Coronary artery (tissue), 2 donors: ENCODE results near the gene GPR65.

Experiments
- DNase-seq: peaks from one replicate; pipeline ENCODE4 v3.0.0-alpha.2; 2017; ENCODE audit warnings: low spot score
- H3K27ac ChIP-seq, 2 donors: fragments of 200-600 bp; sonication (generic); one replicate each; pipeline ENCODE4 v1.5.1; 2016 to 2019
- H3K4me3 ChIP-seq: fragments of 200-600 bp; sonication (generic); 2 replicates; pipeline ENCODE4 v1.5.1; 2016; ENCODE audit warnings: mild to moderate bottlenecking, moderate library complexity
- CTCF ChIP-seq: fragments of 200-600 bp; sonication (generic); IDR thresholded peaks from one replicate; pipeline ENCODE4 v1.5.1; 2019; ENCODE audit warnings: antibody characterized with exemption

Gene GPR65

DNA sequence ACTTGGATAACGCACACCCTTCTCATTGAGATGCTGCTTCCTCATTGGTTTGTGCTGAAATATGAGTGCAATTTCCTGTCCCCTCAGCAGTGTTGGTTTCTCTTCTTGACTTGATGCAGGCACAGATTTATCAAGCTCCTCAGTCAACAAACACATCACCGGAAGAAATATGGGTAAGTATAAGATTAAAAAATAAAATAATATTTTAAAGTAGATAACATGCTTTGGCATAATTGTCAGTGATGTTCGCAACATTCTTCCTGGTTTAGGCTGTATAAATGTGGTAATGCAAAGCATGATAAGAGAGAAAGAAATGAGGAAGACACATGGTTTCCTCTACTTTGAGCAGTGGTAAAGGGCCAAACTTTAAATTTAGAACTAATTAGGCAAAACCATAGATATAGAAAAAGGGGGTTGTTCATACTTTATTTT is at the start of gene GPR65:
Gene GPR65 (plus strand): TSS at position 86 of the 432 bp plus-strand sequence. CDS start 5,713 bp downstream, outside the sequence.
- Histone ChIP-seq H3K27ac (peak within 1 kb of the TSS in 1 of 2 donors; percentile 57), H3K4me3 (peak within 1 kb of the TSS; percentile 14)
- no peak for DNase-seq
- TF ChIP-seq CTCF, result no peak

GRCh38 chr14:87955501-87955900 is 49.4 kb upstream of the GPR65 start:
- TF ChIP-seq CTCF, result no peak
- DNase-seq, result no peak
- Histone ChIP-seq H3K27ac (no peak overlapping the region), H3K4me3 (no peak overlapping the region)

DNA sequence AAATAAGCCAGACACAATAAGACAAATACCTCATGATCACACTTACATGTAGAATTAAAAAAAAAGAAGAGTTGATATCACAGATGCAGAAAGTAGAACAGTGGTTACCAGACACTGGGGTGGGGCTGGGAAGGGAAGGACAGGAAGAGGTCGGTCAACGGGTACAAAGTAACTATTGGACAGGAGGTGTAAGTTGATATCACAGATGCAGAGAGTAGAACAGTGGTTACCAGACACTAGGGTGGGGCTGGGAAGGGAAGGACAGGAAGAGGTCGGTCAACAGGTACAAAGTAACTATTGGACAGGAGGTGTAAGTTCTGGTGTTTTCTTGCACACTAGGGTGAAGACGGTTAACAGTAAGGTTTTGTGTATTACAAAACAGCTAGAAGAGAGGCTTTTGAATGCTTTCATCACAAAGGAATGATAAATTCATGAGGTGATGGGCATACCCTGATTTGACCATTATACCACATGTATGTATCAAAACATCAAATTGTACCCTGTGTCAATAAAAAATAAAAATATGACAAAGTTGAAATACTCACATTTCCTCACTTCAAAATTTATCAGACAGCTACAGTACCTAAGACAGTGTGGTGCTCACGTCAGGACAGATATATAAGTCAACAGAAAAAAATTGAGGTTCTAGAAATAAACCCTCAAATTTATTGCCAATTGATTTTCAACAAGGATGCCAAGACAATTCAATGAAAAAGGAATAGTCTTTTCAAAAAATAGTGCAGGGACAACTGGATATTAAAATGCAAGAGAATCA is 44.7 kb upstream of the GPR65 start:
- TF ChIP-seq CTCF, result no peak
- no peak overlapping the region for H3K4me3 ChIP-seq
- no peak overlapping the region for H3K27ac ChIP-seq
- no peak for DNase-seq

DNA sequence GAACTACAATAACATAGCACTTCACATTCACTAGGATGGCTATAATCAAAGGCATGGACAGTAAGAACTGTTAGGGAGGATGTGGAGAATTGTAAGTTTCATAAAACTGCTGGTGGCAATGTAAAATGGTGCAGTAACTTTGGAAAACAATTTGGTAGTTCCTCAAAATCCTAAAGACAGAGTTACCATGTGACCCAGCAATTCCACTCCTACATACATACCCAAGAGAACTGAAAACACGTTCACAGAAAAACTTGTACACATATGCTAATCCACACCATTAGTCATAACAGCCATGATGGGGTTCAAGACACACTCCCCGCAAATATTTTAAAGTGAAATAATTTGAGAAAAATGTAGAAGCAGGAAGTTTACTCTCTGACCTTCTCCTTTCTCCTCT is 43.7 kb upstream of the GPR65 start:
- DNase-seq, result no peak
- TF ChIP-seq CTCF, result no peak
- H3K4me3 ChIP-seq, result no peak overlapping the region
- no peak overlapping the region for H3K27ac ChIP-seq

DNA sequence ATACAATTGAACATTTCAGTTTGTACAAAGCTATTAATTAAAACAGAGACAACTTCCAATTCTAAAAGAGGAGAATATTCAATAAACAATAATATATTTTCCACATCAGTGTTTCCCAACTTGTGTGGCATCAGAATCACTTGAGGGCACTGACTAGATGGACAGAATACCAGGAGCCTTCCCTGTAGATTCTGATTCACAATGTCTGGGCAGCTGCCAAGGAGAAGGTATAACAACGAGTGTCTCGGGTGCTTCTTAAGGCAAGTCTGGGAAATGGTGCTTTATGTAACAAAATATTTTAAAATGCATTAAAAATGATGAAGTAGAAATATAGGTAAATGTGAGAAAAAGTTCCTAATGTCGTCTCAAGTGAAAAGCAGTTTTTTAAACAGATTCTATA is 38.1 kb upstream of the GPR65 start:
- Histone ChIP-seq H3K4me3 (no peak overlapping the region), H3K27ac (no peak overlapping the region)
- no peak for TF ChIP-seq CTCF
- no peak for DNase-seq

- Histone ChIP-seq H3K27ac (no peak overlapping the region), H3K4me3 (no peak overlapping the region)
- TF ChIP-seq CTCF, result no peak
- DNase-seq, result no peak
Measured at GRCh38 chr14:87967496-87967895, 37.4 kb upstream of the GPR65 start.

DNA sequence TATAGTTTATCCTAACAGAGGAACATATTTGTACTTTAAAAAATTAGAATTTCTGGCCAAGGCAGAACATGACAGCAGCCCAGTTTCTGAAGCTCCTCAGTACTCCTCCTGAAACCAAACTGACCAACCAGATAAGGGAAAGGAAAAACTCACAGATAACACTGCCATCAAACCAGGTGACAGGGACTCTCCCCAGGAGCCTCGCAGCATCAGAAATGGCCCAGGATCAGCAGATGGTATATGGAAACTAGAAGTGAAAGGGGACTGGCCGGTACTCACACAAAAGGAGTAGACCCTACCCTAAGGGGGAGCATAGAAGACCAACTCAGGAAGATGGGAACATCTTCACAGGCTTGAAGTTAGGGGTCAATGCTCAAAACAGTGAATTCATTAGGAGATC is 33.9 kb upstream of the GPR65 start:
- H3K4me3 ChIP-seq, result no peak overlapping the region
- TF ChIP-seq CTCF, result no peak
- no peak for DNase-seq
- no peak overlapping the region for H3K27ac ChIP-seq
